Vagina (tissue), 2 donors: ENCODE data around the gene TXN. TPM values are rescaled to one million over a fixed set of nuclear protein-coding genes. Genes with fewer than 3 reads are reported as not detected.

ENCODE experiments used
- DNase-seq, 2 donors: peaks; one replicate each; pipeline ENCODE4 v3.0.0-alpha.2; 2017; ENCODE audit errors: extremely low spot score in 2 of 2
- H3K27ac ChIP-seq: fragments of 200-600 bp; sonication (generic); one replicate; pipeline ENCODE4 v1.5.1; 2019
- H3K27me3 ChIP-seq: fragments of 200-600 bp; sonication (generic); one replicate; pipeline ENCODE4 v1.5.1; 2019
- H3K36me3 ChIP-seq, 2 donors: fragments of 200-600 bp; sonication (generic); one replicate each; pipeline ENCODE4 v1.5.1; 2017 to 2019
- H3K4me1 ChIP-seq: fragments of 200-600 bp; sonication (generic); one replicate; pipeline ENCODE4 v1.5.1; 2019
- H3K4me3 ChIP-seq, 2 donors: fragments of 200-600 bp; sonication (generic); 1 replicate in 1 of 2; 2 replicates in 1 of 2; pipeline ENCODE4 v1.5.1; 2016 to 2019
- H3K9me3 ChIP-seq: fragments of 200-600 bp; sonication (generic); one replicate; pipeline ENCODE4 v1.5.1; 2019
- POLR2A ChIP-seq, 2 donors: fragments of 450-650 bp; IDR thresholded peaks; one replicate each; pipeline ENCODE4 v1.6.1; 2017; ENCODE audit warnings: antibody characterized with exemption in 2 of 2, mild to moderate bottlenecking in 2 of 2, moderate library complexity in 2 of 2
- POLR2AphosphoS5 ChIP-seq, 2 donors: sonication (generic); formaldehyde crosslinking; IDR thresholded peaks; one replicate each; pipeline ENCODE4 v1.9.0; 2017; ENCODE audit warnings: antibody characterized with exemption in 2 of 2, mild to moderate bottlenecking in 2 of 2, low read depth in 1 of 2; ENCODE audit not compliant: insufficient read depth in 1 of 2
- intact Hi-C: fragments of 100-400 bp; cut with DNase I; formaldehyde crosslinking; loops from one replicate; pipeline ENCODE4 v1.15.1; 2023
- total RNA-seq: library from RNA; depleted of rRNA; stranded (reverse); fragments of >200 nt; gene quantifications from one replicate; pipeline ENCODE4 v1.2.3, GENCODE V29; 2016
- TF ChIP-seq, protein P1 (sequence below), 3 experiments: fragments of 450-650 bp in 2 of 3; fragments of 200-600 bp in 1 of 3; sonication (generic) in 1 of 3; IDR thresholded peaks; one replicate each; pipeline ENCODE4 v1.5.1; 2017 to 2019; ENCODE audit warnings: antibody characterized with exemption in 3 of 3, mild to moderate bottlenecking in 2 of 3, moderate library complexity in 2 of 3

TXN gene
- total RNA-seq, 1 donor from 2014 or later, result 162 TPM

- Histone ChIP-seq H3K27me3 (no peaks in the 10 kb centered on the region), H3K9me3 (no peaks in the 10 kb centered on the region), H3K27ac (no peak overlapping the region), H3K4me1 (no peaks in the 10 kb centered on the region), H3K4me3 (no peak overlapping the region), H3K36me3 (peaks cover 0 to 15% of the 10 kb centered on the region in 2 donors)
- DNase-seq, result no peak
- TF ChIP-seq POLR2A (IDR thresholded peaks at IDR 0.05) (no peak), POLR2AphosphoS5 (IDR thresholded peaks at IDR 0.05; ENCODE audit: insufficient read depth in 1 of 2, low read depth in 1 of 2) (no peak)
- TF ChIP-seq, protein P1, sequence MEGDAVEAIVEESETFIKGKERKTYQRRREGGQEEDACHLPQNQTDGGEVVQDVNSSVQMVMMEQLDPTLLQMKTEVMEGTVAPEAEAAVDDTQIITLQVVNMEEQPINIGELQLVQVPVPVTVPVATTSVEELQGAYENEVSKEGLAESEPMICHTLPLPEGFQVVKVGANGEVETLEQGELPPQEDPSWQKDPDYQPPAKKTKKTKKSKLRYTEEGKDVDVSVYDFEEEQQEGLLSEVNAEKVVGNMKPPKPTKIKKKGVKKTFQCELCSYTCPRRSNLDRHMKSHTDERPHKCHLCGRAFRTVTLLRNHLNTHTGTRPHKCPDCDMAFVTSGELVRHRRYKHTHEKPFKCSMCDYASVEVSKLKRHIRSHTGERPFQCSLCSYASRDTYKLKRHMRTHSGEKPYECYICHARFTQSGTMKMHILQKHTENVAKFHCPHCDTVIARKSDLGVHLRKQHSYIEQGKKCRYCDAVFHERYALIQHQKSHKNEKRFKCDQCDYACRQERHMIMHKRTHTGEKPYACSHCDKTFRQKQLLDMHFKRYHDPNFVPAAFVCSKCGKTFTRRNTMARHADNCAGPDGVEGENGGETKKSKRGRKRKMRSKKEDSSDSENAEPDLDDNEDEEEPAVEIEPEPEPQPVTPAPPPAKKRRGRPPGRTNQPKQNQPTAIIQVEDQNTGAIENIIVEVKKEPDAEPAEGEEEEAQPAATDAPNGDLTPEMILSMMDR (IDR thresholded peaks at IDR 0.05), result no peak
- intact Hi-C loops, result no loop called here
Observed at GRCh38 chr9:110241260-110241857, 14.9 kb downstream of the TXN start.

- no peak for DNase-seq
- intact Hi-C loops, result no loop called here
- TF ChIP-seq, protein P1 (IDR thresholded peaks at IDR 0.05), result no peak
- TF ChIP-seq POLR2AphosphoS5 (IDR thresholded peaks at IDR 0.05; ENCODE audit: insufficient read depth in 1 of 2, low read depth in 1 of 2) (no peak), POLR2A (IDR thresholded peaks at IDR 0.05) (no peak)
- Histone ChIP-seq H3K9me3 (no peaks in the 10 kb centered on the region), H3K36me3 (peaks cover 0 to 15% of the 10 kb centered on the region in 2 donors), H3K4me1 (no peaks in the 10 kb centered on the region), H3K4me3 (no peak overlapping the region), H3K27ac (no peak overlapping the region), H3K27me3 (no peaks in the 10 kb centered on the region)
Observed at GRCh38 chr9:110240198-110240597, 16.1 kb downstream of the TXN start.

DNA sequence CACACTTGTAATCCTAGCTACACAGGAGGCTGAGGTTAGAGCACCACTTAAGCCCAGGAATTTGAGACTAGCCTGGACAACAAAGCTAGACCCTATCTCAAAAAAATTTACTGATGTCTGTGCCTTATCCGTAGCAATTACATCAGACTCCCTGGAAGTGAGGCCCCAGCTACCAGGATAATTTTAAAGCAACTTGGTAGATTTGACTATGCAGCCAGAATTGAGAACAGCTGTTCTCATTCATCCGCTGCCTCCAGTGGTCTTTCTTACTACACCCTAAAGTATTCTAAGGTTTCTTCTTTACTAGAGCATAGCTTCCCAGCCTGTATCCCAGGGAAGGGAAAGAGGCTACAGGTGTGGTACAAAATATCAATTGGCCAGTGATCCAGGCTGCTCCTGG lies 28.0 kb downstream of the TXN start:
- no peak overlapping the region for H3K4me3 ChIP-seq
- no peaks in the 10 kb centered on the region for H3K9me3 ChIP-seq
- TF ChIP-seq POLR2AphosphoS5 (IDR thresholded peaks at IDR 0.05; ENCODE audit: insufficient read depth in 1 of 2, low read depth in 1 of 2) (no peak), POLR2A (IDR thresholded peaks at IDR 0.05) (no peak)
- TF ChIP-seq, protein P1 (IDR thresholded peaks at IDR 0.05), result no peak
- intact Hi-C loops, result no loop called here
- no peaks in the 10 kb centered on the region for H3K36me3 ChIP-seq
- no peaks in the 10 kb centered on the region for H3K4me1 ChIP-seq
- no peak overlapping the region for H3K27ac ChIP-seq
- no peaks in the 10 kb centered on the region for H3K27me3 ChIP-seq
- no peak for DNase-seq

GRCh38 chr9:110224583-110224982 lies 31.7 kb downstream of the TXN start:
- no peak for DNase-seq
- no peak overlapping the region for H3K4me3 ChIP-seq
- H3K27ac ChIP-seq, result no peak overlapping the region
- intact Hi-C loops, result no loop called here
- H3K27me3 ChIP-seq, result no peaks in the 10 kb centered on the region
- H3K9me3 ChIP-seq, result no peaks in the 10 kb centered on the region
- no peaks in the 10 kb centered on the region for H3K4me1 ChIP-seq
- no peak for TF ChIP-seq POLR2A (IDR thresholded peaks at IDR 0.05)
- TF ChIP-seq, protein P1 (IDR thresholded peaks at IDR 0.05), result no peak
- no peak for TF ChIP-seq POLR2AphosphoS5 (IDR thresholded peaks at IDR 0.05; ENCODE audit: insufficient read depth in 1 of 2, low read depth in 1 of 2)
- H3K36me3 ChIP-seq, result no peaks in the 10 kb centered on the region

- no peak overlapping the region for H3K4me3 ChIP-seq
- no peak for DNase-seq
- intact Hi-C loops, result no loop called here
- no peaks in the 10 kb centered on the region for H3K36me3 ChIP-seq
- no peak overlapping the region for H3K27ac ChIP-seq
- no peaks in the 10 kb centered on the region for H3K4me1 ChIP-seq
- no peaks in the 10 kb centered on the region for H3K9me3 ChIP-seq
- H3K27me3 ChIP-seq, result no peaks in the 10 kb centered on the region
- TF ChIP-seq POLR2AphosphoS5 (IDR thresholded peaks at IDR 0.05; ENCODE audit: insufficient read depth in 1 of 2, low read depth in 1 of 2) (no peak), POLR2A (IDR thresholded peaks at IDR 0.05) (no peak)
- TF ChIP-seq, protein P1 (IDR thresholded peaks at IDR 0.05), result no peak
Observed at GRCh38 chr9:110220809-110221208, 35.5 kb downstream of the TXN start.
